K562 (cell line): ENCODE measurements around the gene SSR2. TPM values are rescaled to one million over a fixed set of nuclear protein-coding genes. Genes with fewer than 3 reads are reported as not detected.

ENCODE experiments used
- CBX5 ChIP-seq: IDR thresholded peaks from 2 replicates; pipeline ENCODE4 v1.6.1; 2014; ENCODE audit warnings: low read depth, borderline replicate concordance
- ETV1 ChIP-seq: fragments of 450-650 bp; conservative IDR thresholded peaks from 2 replicates; pipeline ENCODE4 v1.6.1; 2016; ENCODE audit warnings: missing genetic modification characterization, control low read depth, low read depth, missing compliant biosample characterization
- ETV6 ChIP-seq, 3 experiments: fragments of 150-350 bp in 1 of 3; sonication (generic) in 1 of 3; formaldehyde crosslinking in 1 of 3; IDR thresholded peaks; 2 replicates each; pipeline versions ENCODE4 v1.6.1 to v1.8.0; 2014 to 2022; ENCODE audit warnings: borderline replicate concordance in 2 of 3, low read depth in 2 of 3, antibody characterized with exemption in 1 of 3, low read length in 1 of 3, mild to moderate bottlenecking in 1 of 3, missing genetic modification reagents in 1 of 3
- MBD2 ChIP-seq: sonication (generic); IDR thresholded peaks from 2 replicates; pipeline ENCODE4 v1.6.1; 2016; ENCODE audit warnings: low read depth, borderline replicate concordance
- MEF2D ChIP-seq: conservative IDR thresholded peaks from 2 replicates; pipeline ENCODE4 v1.6.1; 2016; ENCODE audit warnings: low read depth, missing genetic modification characterization, missing compliant biosample characterization
- SPI1 ChIP-seq: IDR thresholded peaks from 2 replicates; pipeline ENCODE4 v1.6.1; 2011; ENCODE audit warnings: low read depth, low read length, control low read depth, borderline replicate concordance
- TAF15 ChIP-seq: fragments of 200-400 bp; formaldehyde crosslinking; IDR thresholded peaks from 2 replicates; pipeline ENCODE4 v1.6.1; 2017; ENCODE audit warnings: mild to moderate bottlenecking, low read depth, low read length, moderate library complexity
- TEAD4 ChIP-seq, 2 experiments: sonication (generic) in 1 of 2; formaldehyde crosslinking in 1 of 2; IDR thresholded peaks; 2 replicates each; pipeline versions ENCODE4 v1.6.1 to v1.8.0; 2012 to 2022; ENCODE audit warnings: borderline replicate concordance in 1 of 2, inconsistent platforms in 1 of 2, low read length in 1 of 2, mild to moderate bottlenecking in 1 of 2, missing genetic modification reagents in 1 of 2
- TFAM ChIP-seq: fragments of 250-450 bp; sonication (Bioruptor Pico); conservative IDR thresholded peaks from 2 replicates; pipeline ENCODE4 v1.5.0; 2021; ENCODE audit warnings: mild to moderate bottlenecking, moderate library complexity
- ZHX1 ChIP-seq: fragments of 150-350 bp; conservative IDR thresholded peaks from 2 replicates; pipeline ENCODE4 v1.6.1; 2014; ENCODE audit warnings: low read length
- polyA plus RNA-seq, 8 experiments: library from polyadenylated mRNA; depleted of rRNA in 4 of 8; stranded (reverse) in 5 of 8; unstranded in 3 of 8; fragments of >200 nt; fragmentation: Nextera tagmentation in 2 of 8; fragmentation: Illumina TruSeq in 1 of 8; extraction: Ambion mirVana in 2 of 8; extraction: Trizol in 1 of 8; gene quantifications; 2 replicates each; pipeline versions ENCODE4 v1.2.1 to v1.2.3, GENCODE V29; 2011 to 2014; ENCODE audit warnings: inconsistent platforms in 1 of 8, missing spikeins in 1 of 8
- total RNA-seq, 7 experiments: library from RNA; depleted of rRNA in 6 of 7; stranded (reverse); fragments of >200 nt in 6 of 7; fragmentation: Illumina TruSeq in 2 of 7; extraction: Trizol in 2 of 7; gene quantifications; 2 replicates each; pipeline versions ENCODE4 v1.2.1 to v1.2.3, GENCODE V29; 2011 to 2021; ENCODE audit warnings: low replicate concordance in 1 of 7
- TF ChIP-seq, protein P1 (sequence below): fragments of 250-450 bp; sonication (Bioruptor Pico); IDR thresholded peaks from 2 replicates; pipeline ENCODE4 v1.4.0; 2020; ENCODE audit warnings: mild to moderate bottlenecking, moderate library complexity
- TF ChIP-seq, protein P2 (sequence below), 2 experiments: fragments of 450-650 bp in 1 of 2; sonication (generic) in 1 of 2; formaldehyde crosslinking in 1 of 2; IDR thresholded peaks; 2 replicates each; pipeline versions ENCODE4 v1.7.1 to v1.9.0; 2016 to 2022; ENCODE audit warnings: inconsistent platforms in 1 of 2, mild to moderate bottlenecking in 1 of 2, missing genetic modification reagents in 1 of 2

Gene SSR2
- total and polyA plus RNA-seq, 9 of the 15 experiments (the other 6 are each of a cell fraction or from before 2014, with no cell fraction given) = 161 to 411 (median 240) TPM

- TF ChIP-seq ETV6 (IDR thresholded peaks at IDR 0.05; ENCODE audit: borderline replicate concordance in 1 of 2, low read depth in 2 of 2, low read length in 1 of 2) = no peak; a peak in 1 of 4 replicates
- TF ChIP-seq ETV6 (CRISPR knock-in tag; IDR thresholded peaks at IDR 0.05; ENCODE audit: borderline replicate concordance) = no peak
- 0 out of 2 replicates have a peak, but pooled peaks have one; percentile 13 for TF ChIP-seq CBX5
- TF ChIP-seq MBD2 = peak; percentile 63
- TF ChIP-seq TAF15 = no peak
- peak; percentile 70 for TF ChIP-seq ETV1 (tag)
- TF ChIP-seq, protein P1, sequence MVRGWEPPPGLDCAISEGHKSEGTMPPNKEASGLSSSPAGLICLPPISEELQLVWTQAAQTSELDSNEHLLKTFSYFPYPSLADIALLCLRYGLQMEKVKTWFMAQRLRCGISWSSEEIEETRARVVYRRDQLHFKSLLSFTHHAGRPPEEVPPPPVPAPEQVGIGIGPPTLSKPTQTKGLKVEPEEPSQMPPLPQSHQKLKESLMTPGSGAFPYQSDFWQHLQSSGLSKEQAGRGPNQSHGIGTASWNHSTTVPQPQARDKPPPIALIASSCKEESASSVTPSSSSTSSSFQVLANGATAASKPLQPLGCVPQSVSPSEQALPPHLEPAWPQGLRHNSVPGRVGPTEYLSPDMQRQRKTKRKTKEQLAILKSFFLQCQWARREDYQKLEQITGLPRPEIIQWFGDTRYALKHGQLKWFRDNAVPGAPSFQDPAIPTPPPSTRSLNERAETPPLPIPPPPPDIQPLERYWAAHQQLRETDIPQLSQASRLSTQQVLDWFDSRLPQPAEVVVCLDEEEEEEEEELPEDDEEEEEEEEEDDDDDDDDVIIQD (CRISPR knock-in tag) = no peak
- TF ChIP-seq, protein P2, sequence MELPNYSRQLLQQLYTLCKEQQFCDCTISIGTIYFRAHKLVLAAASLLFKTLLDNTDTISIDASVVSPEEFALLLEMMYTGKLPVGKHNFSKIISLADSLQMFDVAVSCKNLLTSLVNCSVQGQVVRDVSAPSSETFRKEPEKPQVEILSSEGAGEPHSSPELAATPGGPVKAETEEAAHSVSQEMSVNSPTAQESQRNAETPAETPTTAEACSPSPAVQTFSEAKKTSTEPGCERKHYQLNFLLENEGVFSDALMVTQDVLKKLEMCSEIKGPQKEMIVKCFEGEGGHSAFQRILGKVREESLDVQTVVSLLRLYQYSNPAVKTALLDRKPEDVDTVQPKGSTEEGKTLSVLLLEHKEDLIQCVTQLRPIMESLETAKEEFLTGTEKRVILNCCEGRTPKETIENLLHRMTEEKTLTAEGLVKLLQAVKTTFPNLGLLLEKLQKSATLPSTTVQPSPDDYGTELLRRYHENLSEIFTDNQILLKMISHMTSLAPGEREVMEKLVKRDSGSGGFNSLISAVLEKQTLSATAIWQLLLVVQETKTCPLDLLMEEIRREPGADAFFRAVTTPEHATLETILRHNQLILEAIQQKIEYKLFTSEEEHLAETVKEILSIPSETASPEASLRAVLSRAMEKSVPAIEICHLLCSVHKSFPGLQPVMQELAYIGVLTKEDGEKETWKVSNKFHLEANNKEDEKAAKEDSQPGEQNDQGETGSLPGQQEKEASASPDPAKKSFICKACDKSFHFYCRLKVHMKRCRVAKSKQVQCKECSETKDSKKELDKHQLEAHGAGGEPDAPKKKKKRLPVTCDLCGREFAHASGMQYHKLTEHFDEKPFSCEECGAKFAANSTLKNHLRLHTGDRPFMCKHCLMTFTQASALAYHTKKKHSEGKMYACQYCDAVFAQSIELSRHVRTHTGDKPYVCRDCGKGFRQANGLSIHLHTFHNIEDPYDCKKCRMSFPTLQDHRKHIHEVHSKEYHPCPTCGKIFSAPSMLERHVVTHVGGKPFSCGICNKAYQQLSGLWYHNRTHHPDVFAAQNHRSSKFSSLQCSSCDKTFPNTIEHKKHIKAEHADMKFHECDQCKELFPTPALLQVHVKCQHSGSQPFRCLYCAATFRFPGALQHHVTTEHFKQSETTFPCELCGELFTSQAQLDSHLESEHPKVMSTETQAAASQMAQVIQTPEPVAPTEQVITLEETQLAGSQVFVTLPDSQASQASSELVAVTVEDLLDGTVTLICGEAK (IDR thresholded peaks at IDR 0.05) = peak; percentile 5; the same call in 1 of the 2 replicates
- TF ChIP-seq, protein P2 (CRISPR knock-in tag; IDR thresholded peaks at IDR 0.05) = no peak
- TF ChIP-seq MEF2D (tag) = no peak
- no peak for TF ChIP-seq TFAM (CRISPR knock-in tag)
- TF ChIP-seq SPI1 = peak; percentile 96
- 0 out of 2 replicates have a peak, but pooled peaks have one; percentile 11 for TF ChIP-seq TEAD4 (IDR thresholded peaks at IDR 0.05; ENCODE audit: low read length)
- no peak for TF ChIP-seq TEAD4 (CRISPR knock-in tag; IDR thresholded peaks at IDR 0.05; ENCODE audit: borderline replicate concordance)
- no peak for TF ChIP-seq ZHX1
Observed at GRCh38 chr1:155978325-155978972, 42.3 kb downstream of the SSR2 start, which contains the start of gene ARHGEF2 (continued).
